Measurements from ENCODE around the gene RPTOR.

- no peak for TF ChIP-seq CTCF (IDR thresholded peaks at IDR 0.05)
- TF ChIP-seq POLR2AphosphoS5 (IDR thresholded peaks at IDR 0.05; ENCODE audit: low read depth, low read length): no peak
- no peak for TF ChIP-seq TCF7L2 (IDR thresholded peaks at IDR 0.05; ENCODE audit: low read depth, low read length)
Observed at GRCh38 chr17:80884811-80885210, 340.2 kb downstream of the RPTOR start.
